H1 (cell line): ENCODE measurements around the gene AANAT. TPM values are rescaled to one million over a fixed set of nuclear protein-coding genes. Genes with fewer than 3 reads are reported as not detected.

Experiments used
- BRCA1 ChIP-seq: IDR thresholded peaks from 2 replicates; pipeline ENCODE4 v1.6.1; 2012; ENCODE audit warnings: low read depth, low read length, improper control_type of control experiment
- CHD7 ChIP-seq: fragments of 300-600 bp; sonication (generic); IDR thresholded peaks from 2 replicates; pipeline ENCODE4 v1.7.1; 2012; ENCODE audit warnings: low read length, moderate library complexity, mild to moderate bottlenecking, inconsistent platforms; ENCODE audit not compliant: insufficient replicate concordance
- GTF2F1 ChIP-seq: IDR thresholded peaks from 2 replicates; pipeline ENCODE4 v1.6.1; 2012; ENCODE audit warnings: low read depth, low read length, improper control_type of control experiment, borderline replicate concordance
- JUN ChIP-seq: IDR thresholded peaks from 2 replicates; pipeline ENCODE4 v1.6.1; 2011; ENCODE audit warnings: low read depth, mild to moderate bottlenecking, improper control_type of control experiment, low read length
- KDM5A ChIP-seq: fragments of 200-600 bp; IDR thresholded peaks from 2 replicates; pipeline ENCODE4 v1.7.1; 2012; ENCODE audit warnings: mild to moderate bottlenecking, low read length, inconsistent platforms, mixed read lengths
- RXRA ChIP-seq: IDR thresholded peaks from 2 replicates; pipeline ENCODE4 v1.6.1; 2011; ENCODE audit warnings: low read depth, mild to moderate bottlenecking, low read length, moderate library complexity; ENCODE audit not compliant: insufficient read depth
- SP4 ChIP-seq: IDR thresholded peaks from 2 replicates; pipeline ENCODE4 v1.6.1; 2012; ENCODE audit warnings: low read length, inconsistent platforms
- ZNF274 ChIP-seq: IDR thresholded peaks from 2 replicates; pipeline ENCODE4 v1.7.0; 2012; ENCODE audit warnings: low read length, borderline replicate concordance; ENCODE audit errors: extremely low read depth
- polyA plus RNA-seq, 7 experiments: library from polyadenylated mRNA; depleted of rRNA in 3 of 7; stranded (reverse) in 5 of 7; unstranded in 2 of 7; fragments of >200 nt in 5 of 7; fragments of 200-250 nt in 2 of 7; gene quantifications; 1 replicate in 5 of 7; 2 replicates in 1 of 7; 4 replicates in 1 of 7; pipeline versions ENCODE4 v1.2.1 to v1.2.3, GENCODE V29; 2011 to 2013; ENCODE audit warnings: missing spikeins in 2 of 7, mixed read lengths in 2 of 7
- total RNA-seq: library from RNA; stranded (reverse); fragmentation: NEBNext Ultra II Directional; extraction: Animal tissue kit (Norgen Biotek cat#: 25700); gene quantifications from 2 replicates; pipeline ENCODE4 v1.2.1, GENCODE V29; 2021

Gene AANAT
- total and polyA plus RNA-seq, 2 of the 8 experiments (the other 6 are each of a cell fraction or from before 2014, with no cell fraction given), result 0.53 TPM; not detected in 1

- TF ChIP-seq BRCA1 (no peak), GTF2F1 (no peak), CHD7 (no peak), ZNF274 (no peak), JUN (no peak), RXRA (no peak), KDM5A (no peak), SP4 (no peak)
Observed at GRCh38 chr17:76435751-76436150, 31.7 kb upstream of the AANAT start (continued).
